ENCODE data around the gene METTL3. TPM values are rescaled to one million over a fixed set of nuclear protein-coding genes. Genes with fewer than 3 reads are reported as not detected.
A peak's percentile ranks its signal among the peaks of the same experiment; 100 is the strongest.

Gene METTL3
- total RNA-seq, 1 donor from 2014 or later: 40.4 TPM

DNA sequence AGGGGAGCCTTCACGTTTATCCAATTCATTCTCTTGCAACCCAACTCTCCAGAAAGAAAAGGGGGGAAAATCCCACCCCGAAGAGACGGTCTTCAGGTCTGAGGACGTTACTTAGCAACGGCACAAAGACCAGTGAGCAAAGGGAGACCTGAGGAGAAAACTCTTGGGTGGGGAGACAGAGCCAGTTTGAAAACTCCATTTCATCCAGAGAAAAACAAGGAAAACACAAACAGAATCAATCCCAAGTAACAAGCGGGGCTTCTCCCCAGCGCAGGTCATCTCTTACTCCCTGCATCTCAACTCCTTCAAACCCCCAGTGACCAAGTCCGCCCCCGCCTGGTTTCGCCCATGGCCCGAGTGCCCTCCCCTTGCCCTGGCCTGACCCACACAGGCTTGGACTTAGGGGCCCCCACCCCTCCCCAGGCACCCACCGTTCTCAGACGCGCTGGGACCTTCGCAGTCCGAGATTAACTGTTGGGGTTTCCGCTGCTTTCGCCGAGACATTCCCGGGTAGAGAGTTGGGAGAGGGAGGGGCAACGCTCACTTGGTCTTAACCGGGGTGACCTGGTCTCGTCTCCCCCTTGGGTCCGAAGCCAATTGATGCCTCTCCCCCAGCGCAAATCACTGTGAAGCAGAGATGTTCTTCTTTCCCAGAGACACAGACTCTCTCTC lies 25.4 kb upstream of the METTL3 start:
- H3K4me3 ChIP-seq (ENCODE audit: low read depth, low read length): peak overlapping the region; percentile 22
- peaks cover 25% of the 10 kb centered on the region for H3K27me3 ChIP-seq (ENCODE audit: control insufficient read depth, insufficient read depth, low read length)
- no peak for DNase-seq (ENCODE audit: low read depth)
- TF ChIP-seq CTCF (IDR thresholded peaks at IDR 0.05; ENCODE audit: insufficient read depth, low read length, poor library complexity, severe bottlenecking): no peak
- H3K36me3 ChIP-seq (ENCODE audit: control insufficient read depth, insufficient read depth, low read length): no peaks in the 10 kb centered on the region

- DNase-seq (ENCODE audit: low read depth): no peak
- Histone ChIP-seq H3K4me3 (ENCODE audit: low read depth, low read length) (no peak overlapping the region), H3K27me3 (ENCODE audit: control insufficient read depth, insufficient read depth, low read length) (peaks cover 25% of the 10 kb centered on the region), H3K36me3 (ENCODE audit: control insufficient read depth, insufficient read depth, low read length) (no peaks in the 10 kb centered on the region)
- no peak for TF ChIP-seq CTCF (IDR thresholded peaks at IDR 0.05; ENCODE audit: insufficient read depth, low read length, poor library complexity, severe bottlenecking)
These were observed 24.6 kb upstream of the METTL3 start for GRCh38 chr14:21535545-21536417.

- Histone ChIP-seq H3K36me3 (ENCODE audit: control insufficient read depth, insufficient read depth, low read length) (no peaks in the 10 kb centered on the region), H3K27me3 (ENCODE audit: control insufficient read depth, insufficient read depth, low read length) (peaks cover 25% of the 10 kb centered on the region), H3K4me3 (ENCODE audit: low read depth, low read length) (no peak overlapping the region)
- TF ChIP-seq CTCF (IDR thresholded peaks at IDR 0.05; ENCODE audit: insufficient read depth, low read length, poor library complexity, severe bottlenecking): no peak
- no peak for DNase-seq (ENCODE audit: low read depth)
These were observed 23.4 kb upstream of the METTL3 start for GRCh38 chr14:21534576-21534975.

DNA sequence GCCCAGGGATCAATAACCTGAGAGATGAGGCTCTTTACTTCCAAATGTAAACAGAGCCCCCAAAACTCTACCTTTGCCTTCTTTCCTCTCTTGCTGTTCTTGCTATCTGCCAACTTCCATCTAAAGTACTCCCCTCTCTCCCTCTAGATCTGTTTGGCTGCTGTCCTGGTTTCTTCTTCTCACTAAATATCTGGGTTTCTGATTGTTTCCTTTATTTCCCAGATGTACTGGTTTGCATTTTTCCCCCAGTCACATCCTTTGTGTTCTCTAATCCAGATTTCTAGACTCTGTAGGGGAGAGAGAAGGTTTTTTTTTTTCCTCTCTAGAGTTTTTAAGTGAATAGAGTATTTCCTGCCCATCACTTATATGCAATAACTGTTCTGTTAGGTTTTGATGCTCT lies 22.2 kb upstream of the METTL3 start:
- no peak for DNase-seq (ENCODE audit: low read depth)
- Histone ChIP-seq H3K4me3 (ENCODE audit: low read depth, low read length) (no peak overlapping the region), H3K36me3 (ENCODE audit: control insufficient read depth, insufficient read depth, low read length) (no peaks in the 10 kb centered on the region), H3K27me3 (ENCODE audit: control insufficient read depth, insufficient read depth, low read length) (peaks cover 22% of the 10 kb centered on the region)
- no peak for TF ChIP-seq CTCF (IDR thresholded peaks at IDR 0.05; ENCODE audit: insufficient read depth, low read length, poor library complexity, severe bottlenecking)

- Histone ChIP-seq H3K27me3 (ENCODE audit: control insufficient read depth, insufficient read depth, low read length) (peaks cover 1% of the 10 kb centered on the region), H3K4me3 (ENCODE audit: low read depth, low read length) (no peak overlapping the region), H3K36me3 (ENCODE audit: control insufficient read depth, insufficient read depth, low read length) (peaks cover 1% of the 10 kb centered on the region)
- TF ChIP-seq CTCF (IDR thresholded peaks at IDR 0.05; ENCODE audit: insufficient read depth, low read length, poor library complexity, severe bottlenecking): no peak
- no peak for DNase-seq (ENCODE audit: low read depth)
These were observed 18.4 kb upstream of the METTL3 start for GRCh38 chr14:21529515-21529914.
